Measurements from ENCODE around the gene SLC9A9.

The SLC9A9 gene

GRCh38 chr3:143358155-143358792 is 490.0 kb downstream of the SLC9A9 start:
- no peak for DNase-seq (ENCODE audit: low read depth, low spot score)

- no peak for DNase-seq (ENCODE audit: low read depth, low spot score)
Measured at GRCh38 chr3:143357700-143358099, 490.6 kb downstream of the SLC9A9 start.

- no peak for DNase-seq (ENCODE audit: low read depth, low spot score)
Measured at GRCh38 chr3:143356839-143357238, 491.4 kb downstream of the SLC9A9 start.

GRCh38 chr3:143354342-143354741 is 493.9 kb downstream of the SLC9A9 start:
- no peak for DNase-seq (ENCODE audit: low read depth, low spot score)

GRCh38 chr3:143352850-143353550 is 495.3 kb downstream of the SLC9A9 start:
- DNase-seq (ENCODE audit: low read depth, low spot score), result no peak

DNA sequence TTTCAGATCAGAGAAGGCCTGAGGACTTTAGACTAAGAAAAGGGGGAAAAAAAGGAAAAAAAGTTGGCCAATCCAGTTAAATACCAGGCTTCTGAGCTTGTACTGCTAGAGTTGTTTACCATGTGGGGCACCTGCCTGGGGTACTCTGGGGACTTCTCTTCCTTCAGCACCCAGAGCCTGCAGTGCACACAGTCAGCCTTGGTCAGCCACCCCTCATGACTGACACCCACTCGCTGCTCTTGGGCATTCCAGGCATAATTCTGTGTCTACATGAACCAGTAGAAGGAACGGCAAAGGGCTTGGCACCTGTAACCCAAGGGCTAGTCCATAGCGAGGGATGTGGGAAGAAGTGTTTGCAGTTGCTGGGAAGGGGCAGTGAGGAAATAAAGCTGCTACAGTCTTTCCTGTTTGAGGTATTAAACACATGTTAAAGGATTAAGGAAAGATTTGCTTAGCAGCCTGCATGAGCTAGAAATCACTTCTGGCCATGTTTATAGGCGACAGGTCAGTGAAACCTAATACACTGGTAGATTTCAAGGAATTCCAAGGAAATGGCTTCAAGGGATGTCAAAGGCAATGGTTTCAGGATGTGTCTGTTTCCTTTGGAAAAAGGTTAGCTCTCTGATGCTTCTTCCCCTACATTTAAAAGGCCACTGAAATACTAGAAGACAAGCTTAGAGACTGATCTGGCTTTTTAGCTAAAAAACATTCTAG is 496.2 kb downstream of the SLC9A9 start:
- DNase-seq (ENCODE audit: low read depth, low spot score), result no peak

DNA sequence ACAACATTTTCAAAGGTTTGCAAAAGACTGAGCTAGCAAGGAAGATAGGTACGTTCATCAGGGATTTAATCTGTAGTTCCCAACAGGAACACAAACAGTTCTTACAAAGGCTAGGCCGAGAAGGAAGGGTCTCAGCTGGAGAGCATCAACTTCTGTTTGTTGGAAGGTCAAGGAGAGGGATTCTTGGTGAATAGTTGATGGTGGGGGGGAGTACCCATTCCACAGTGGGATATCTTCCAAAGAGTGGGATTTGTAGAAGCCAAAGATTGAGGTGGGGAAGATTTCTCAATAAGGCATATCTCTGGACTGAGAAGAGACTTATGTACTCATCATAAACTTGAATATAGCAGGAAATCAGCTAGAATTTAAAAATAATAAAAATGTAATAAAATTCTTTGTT is 496.9 kb downstream of the SLC9A9 start:
- DNase-seq (ENCODE audit: low read depth, low spot score), result no peak

GRCh38 chr3:143349455-143349854 is 498.8 kb downstream of the SLC9A9 start:
- no peak for DNase-seq (ENCODE audit: low read depth, low spot score)

GRCh38 chr3:143348486-143349327 is 499.6 kb downstream of the SLC9A9 start:
- no peak for DNase-seq (ENCODE audit: low read depth, low spot score)

DNA sequence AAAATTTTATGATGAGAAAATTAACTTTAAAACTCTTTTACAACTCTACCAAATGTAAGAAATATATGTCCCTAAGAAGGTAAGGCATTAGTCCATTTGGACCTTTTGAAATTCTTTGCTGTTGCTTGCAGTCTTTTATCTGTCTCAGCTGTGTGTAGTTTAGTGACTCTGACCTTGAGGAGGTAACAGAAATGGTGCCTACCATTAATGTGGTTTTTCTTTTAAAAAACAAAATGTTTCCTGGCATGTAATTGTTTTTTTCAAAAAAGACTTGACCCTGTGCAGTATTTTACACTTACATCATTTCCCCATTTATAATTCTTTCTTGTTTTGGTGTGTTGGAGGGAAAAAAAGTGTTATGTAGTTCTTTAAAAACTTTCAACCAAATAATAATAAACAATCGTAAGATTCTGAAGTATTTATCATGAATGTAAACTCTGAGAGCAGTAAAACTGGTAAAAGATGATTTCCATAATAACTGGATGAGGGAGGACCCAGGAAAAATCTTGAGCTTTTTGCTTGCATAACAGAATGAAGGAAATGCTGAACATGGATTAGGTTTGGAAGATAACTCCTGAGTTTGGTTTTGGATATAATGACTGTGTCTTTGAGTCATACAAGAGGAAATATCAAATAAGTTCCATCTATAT is 503.6 kb downstream of the SLC9A9 start:
- no peak for DNase-seq (ENCODE audit: low read depth, low spot score)

DNA sequence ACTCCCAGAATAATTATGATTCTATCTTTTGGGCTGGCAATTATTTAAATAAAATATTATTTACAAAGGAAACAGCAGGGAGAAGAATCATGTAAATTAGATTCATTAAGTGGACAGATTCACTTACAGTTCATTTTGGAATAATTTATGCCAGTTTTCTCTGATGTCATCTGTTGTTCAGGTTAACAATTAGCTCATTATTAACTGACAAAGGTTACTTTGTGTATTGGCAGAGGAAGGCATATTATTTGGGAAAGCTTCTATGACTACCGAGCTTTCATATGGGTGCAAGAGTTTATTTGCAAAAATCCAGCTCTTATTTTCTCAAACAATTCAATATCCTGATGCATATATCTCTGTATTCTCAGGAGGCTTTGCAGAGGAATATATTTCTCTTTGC is 504.3 kb downstream of the SLC9A9 start:
- no peak for DNase-seq (ENCODE audit: low read depth, low spot score)

DNA sequence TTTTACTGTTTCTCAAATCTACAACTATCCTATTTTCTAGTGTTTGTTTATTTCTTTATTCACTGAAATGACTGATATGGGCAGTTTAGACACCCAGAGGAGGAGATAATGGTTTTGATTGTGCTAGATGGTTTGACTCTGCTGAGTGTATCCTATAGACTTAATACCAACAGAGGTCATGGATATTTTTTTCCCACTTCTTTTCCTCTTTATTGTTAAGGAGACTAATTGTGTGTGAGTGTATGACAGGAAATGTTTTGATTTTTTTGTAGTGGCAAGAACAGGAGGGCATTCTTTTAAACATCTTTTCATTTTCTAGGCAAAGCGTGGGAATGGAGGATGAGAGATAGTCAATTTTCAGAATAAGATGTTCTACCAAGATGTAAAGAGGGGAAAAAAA is 505.2 kb downstream of the SLC9A9 start:
- DNase-seq (ENCODE audit: low read depth, low spot score), result no peak

- no peak for DNase-seq (ENCODE audit: low read depth, low spot score)
Measured at GRCh38 chr3:143339451-143339850, 508.8 kb downstream of the SLC9A9 start.

GRCh38 chr3:143337387-143337786 is 510.9 kb downstream of the SLC9A9 start:
- DNase-seq (ENCODE audit: low read depth, low spot score), result peak; percentile 12

DNA sequence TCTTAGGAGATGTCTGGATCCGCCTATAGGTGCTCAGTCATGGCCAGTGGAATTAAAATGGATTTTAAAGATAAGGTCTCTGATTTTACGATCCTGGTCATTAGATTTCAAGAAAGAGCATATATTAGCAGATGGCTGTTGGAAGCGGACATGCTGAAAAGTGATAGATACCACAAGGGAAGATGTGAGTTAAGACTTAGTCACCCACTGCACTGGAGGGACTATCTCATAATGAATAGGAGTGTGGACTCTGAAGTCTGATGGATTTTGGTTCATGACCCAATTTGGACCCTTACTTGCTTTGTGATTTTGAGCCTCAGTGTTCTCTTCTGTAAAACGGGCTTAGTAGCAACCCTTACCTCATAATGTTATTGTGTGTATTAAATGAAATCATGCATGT is 514.0 kb downstream of the SLC9A9 start:
- no peak for DNase-seq (ENCODE audit: low read depth, low spot score)

- DNase-seq (ENCODE audit: low read depth, low spot score), result no peak
Measured at GRCh38 chr3:143333367-143333766, 514.9 kb downstream of the SLC9A9 start.

DNA sequence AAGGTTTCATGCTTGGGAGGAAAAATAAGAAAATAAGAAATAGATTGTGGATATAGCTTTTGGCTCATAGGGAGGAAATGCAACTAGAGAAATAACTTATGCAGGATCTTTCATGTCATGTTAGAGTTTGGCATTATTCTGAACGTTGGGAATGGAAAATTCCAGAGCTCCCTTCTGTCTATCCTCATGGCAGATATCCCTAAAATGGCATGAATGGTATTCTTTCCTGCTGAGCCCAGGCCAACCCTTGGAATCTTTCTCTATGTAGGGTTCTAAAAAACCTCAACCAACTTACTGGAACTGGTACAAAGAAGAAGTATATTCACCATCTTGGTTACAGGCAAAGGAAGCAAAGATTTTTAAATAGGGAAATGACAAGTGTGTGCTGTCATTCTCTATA is 516.2 kb downstream of the SLC9A9 start:
- no peak for DNase-seq (ENCODE audit: low read depth, low spot score)

DNA sequence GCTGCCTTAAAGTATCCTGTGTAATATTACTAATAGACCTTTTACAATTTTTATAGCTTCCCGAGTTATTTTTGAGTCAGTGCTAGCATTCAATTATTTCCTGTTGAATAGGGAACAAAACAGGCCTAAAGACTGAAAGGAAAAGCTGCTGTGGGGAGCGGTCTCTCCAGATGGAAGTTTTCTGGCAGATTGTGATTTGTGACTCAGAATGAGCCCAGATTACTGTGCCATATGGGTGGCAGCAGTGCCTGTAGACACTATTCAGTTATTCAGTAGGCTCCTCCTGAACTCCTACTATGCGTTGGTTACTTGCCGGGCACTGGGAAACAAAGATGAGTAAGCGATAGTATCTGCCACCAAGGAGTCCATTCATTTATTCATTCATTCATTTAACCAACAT is 516.9 kb downstream of the SLC9A9 start:
- DNase-seq (ENCODE audit: low read depth, low spot score), result no peak

- DNase-seq (ENCODE audit: low read depth, low spot score), result no peak
Measured at GRCh38 chr3:143330296-143330868, 517.9 kb downstream of the SLC9A9 start.

DNA sequence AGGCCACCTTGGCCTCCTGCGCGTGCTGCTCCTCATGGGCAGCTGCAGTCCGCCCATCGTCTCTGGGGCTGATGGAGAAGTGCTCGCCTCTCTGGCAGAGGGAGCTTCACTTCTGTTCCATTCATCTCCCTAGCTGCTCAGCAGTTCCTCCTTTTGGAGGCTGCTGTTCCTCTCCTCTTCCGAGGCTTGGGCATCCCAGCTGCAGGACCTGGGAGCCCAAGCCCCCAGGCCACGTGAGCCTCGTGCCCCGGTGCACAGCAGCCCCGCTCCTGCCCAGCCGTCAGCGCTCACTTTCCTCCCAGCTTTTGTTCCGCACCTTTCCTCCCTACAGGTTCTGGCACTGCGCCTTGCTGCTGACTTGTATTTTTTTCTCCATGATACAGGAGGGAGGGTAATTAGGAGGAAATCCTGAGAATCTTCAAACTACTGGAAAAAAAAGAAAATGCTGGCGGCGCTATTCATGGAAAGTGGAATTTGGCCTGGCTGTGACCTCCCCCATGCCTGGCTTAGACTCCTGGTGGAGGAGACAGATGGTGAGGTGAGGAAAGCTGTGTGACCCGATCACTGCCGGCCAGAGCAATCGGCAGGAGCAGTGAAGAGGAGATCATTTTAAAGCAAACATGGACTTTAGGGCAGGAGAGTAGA is 518.6 kb downstream of the SLC9A9 start:
- peak; percentile 58 for DNase-seq (ENCODE audit: low read depth, low spot score)

DNA sequence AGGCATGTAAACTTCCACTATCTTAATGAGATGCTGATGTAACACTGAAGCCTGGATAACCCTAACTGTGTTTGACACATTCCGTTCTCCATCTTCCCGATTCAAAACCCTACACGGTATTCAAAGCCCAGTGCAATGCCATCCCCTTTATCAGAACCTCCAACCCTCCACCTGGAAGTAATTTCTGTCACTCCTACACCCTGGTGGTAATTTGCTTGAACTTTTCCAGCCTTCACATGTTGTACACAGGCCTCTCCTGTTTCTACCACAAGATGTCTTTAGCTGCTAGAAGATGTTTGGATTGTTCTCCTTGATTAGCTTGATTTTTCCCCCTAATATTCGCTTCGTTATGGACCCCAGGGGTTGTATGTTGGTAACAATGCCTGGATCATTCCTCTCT is 519.8 kb downstream of the SLC9A9 start:
- DNase-seq (ENCODE audit: low read depth, low spot score), result no peak
